OCI-LY1 (cell line): ENCODE results near the gene TMEM132A.

ENCODE experiments used
- H2AFZ ChIP-seq: fragments of 200-600 bp; sonication (generic), shearing (Covaris generic); 2 replicates; pipeline ENCODE4 v1.6.0; 2014; ENCODE audit warnings: antibody characterized with exemption, mild to moderate bottlenecking, low read length
- H3F3A ChIP-seq: fragments of 200-600 bp; sonication (generic), shearing (Covaris generic); 2 replicates; pipeline ENCODE4 v1.6.0; 2014; ENCODE audit warnings: mild to moderate bottlenecking, antibody characterized with exemption, low read length, moderate library complexity; ENCODE audit not compliant: insufficient read depth
- H3K27ac ChIP-seq: fragments of 200-600 bp; sonication (generic); 2 replicates; pipeline ENCODE4 v1.5.1; 2014; ENCODE audit warnings: low read length, mixed run types, mild to moderate bottlenecking, low read depth; ENCODE audit not compliant: poor library complexity, severe bottlenecking
- H3K27me3 ChIP-seq: fragments of 200-600 bp; sonication (generic); 2 replicates; pipeline ENCODE4 v1.6.0; 2014; ENCODE audit warnings: antibody characterized with exemption, mild to moderate bottlenecking, low read length, moderate library complexity; ENCODE audit not compliant: insufficient read depth
- H3K36me3 ChIP-seq: fragments of 200-600 bp; sonication (generic); 2 replicates; pipeline ENCODE4 v1.6.1; 2014; ENCODE audit warnings: mild to moderate bottlenecking, antibody characterized with exemption, low read length, moderate library complexity, mixed read lengths; ENCODE audit not compliant: insufficient read depth
- H3K4me1 ChIP-seq: fragments of 200-600 bp; sonication (generic); 2 replicates; pipeline ENCODE4 v1.5.1; 2014; ENCODE audit warnings: mild to moderate bottlenecking, low read length, moderate library complexity; ENCODE audit not compliant: insufficient read depth, severe bottlenecking
- H3K4me2 ChIP-seq: fragments of 200-600 bp; sonication (generic), shearing (Covaris generic); 2 replicates; pipeline ENCODE4 v1.6.1; 2014; ENCODE audit warnings: low read length
- H3K4me3 ChIP-seq: fragments of 200-600 bp; sonication (generic); 2 replicates; pipeline ENCODE4 v1.5.1; 2014; ENCODE audit warnings: low read length, low read depth, mild to moderate bottlenecking, mixed read lengths; ENCODE audit not compliant: poor library complexity, severe bottlenecking
- H3K79me2 ChIP-seq: fragments of 200-600 bp; shearing (Covaris generic); 2 replicates; pipeline ENCODE4 v1.6.1; 2016; ENCODE audit warnings: mixed run types, low read length, mixed read lengths; ENCODE audit not compliant: insufficient read depth
- H3K9ac ChIP-seq: fragments of 200-600 bp; sonication (generic), shearing (Covaris generic); 2 replicates; pipeline ENCODE4 v1.6.1; 2014; ENCODE audit warnings: mild to moderate bottlenecking, low read length, mixed read lengths
- H3K9me2 ChIP-seq: fragments of 200-600 bp; sonication (generic), shearing (Covaris generic); 2 replicates; pipeline ENCODE4 v1.6.1; 2014; ENCODE audit warnings: low read depth, mild to moderate bottlenecking, low read length, mixed read lengths
- H3K9me3 ChIP-seq: fragments of 200-600 bp; shearing (Covaris generic); 2 replicates; pipeline ENCODE4 v1.6.1; 2014; ENCODE audit warnings: low read length, mixed read lengths
- H4K20me1 ChIP-seq: fragments of 200-600 bp; sonication (generic), shearing (Covaris generic); 2 replicates; pipeline ENCODE4 v1.6.0; 2016; ENCODE audit warnings: mild to moderate bottlenecking, low read length; ENCODE audit not compliant: insufficient read depth
- CTCF ChIP-seq: fragments of 200-600 bp; sonication (generic), shearing (Covaris generic); IDR thresholded peaks from 2 replicates; pipeline ENCODE4 v1.5.1; 2017; ENCODE audit warnings: mild to moderate bottlenecking, antibody characterized with exemption, low read length, moderate library complexity, mixed read lengths
- EZH2 ChIP-seq: fragments of 200-600 bp; sonication (generic), shearing (Covaris generic); IDR thresholded peaks from 2 replicates; pipeline ENCODE4 v1.8.0; 2017; ENCODE audit warnings: borderline replicate concordance, mixed run types, mild to moderate bottlenecking, antibody characterized with exemption, low read length, moderate library complexity, mixed read lengths

TMEM132A gene

GRCh38 chr11:60977224-60977623, 53.0 kb downstream of the TMEM132A start:
- no peak overlapping the region for H3K27ac ChIP-seq
- TF ChIP-seq EZH2 (no peak), CTCF (no peak)
- no peaks in the 10 kb centered on the region for H3K9me3 ChIP-seq
- no peak overlapping the region for H2AFZ ChIP-seq
- no peaks in the 10 kb centered on the region for H4K20me1 ChIP-seq
- 0 out of 2 replicates have a peak, but pooled peaks cover 2% of the 10 kb centered on the region for H3K27me3 ChIP-seq
- no peak overlapping the region for H3K9ac ChIP-seq
- H3K4me3 ChIP-seq: no peak overlapping the region
- H3F3A ChIP-seq: no peaks in the 10 kb centered on the region
- no peak overlapping the region for H3K4me2 ChIP-seq
- H3K9me2 ChIP-seq: no peaks in the 10 kb centered on the region
- no peaks in the 10 kb centered on the region for H3K36me3 ChIP-seq
- H3K79me2 ChIP-seq: no peaks in the 10 kb centered on the region
- H3K4me1 ChIP-seq: peaks cover 4% of the 10 kb centered on the region

GRCh38 chr11:60977836-60978235, 53.6 kb downstream of the TMEM132A start:
- Histone ChIP-seq H3K27me3 (no peaks in the 10 kb centered on the region), H4K20me1 (no peaks in the 10 kb centered on the region), H3K27ac (no peak overlapping the region), H3K36me3 (no peaks in the 10 kb centered on the region), H3K4me2 (no peak overlapping the region), H3K79me2 (no peaks in the 10 kb centered on the region), H3K4me1 (peaks cover 4% of the 10 kb centered on the region), H3K9me2 (no peaks in the 10 kb centered on the region), H3K4me3 (no peak overlapping the region), H3K9me3 (no peaks in the 10 kb centered on the region), H3F3A (no peaks in the 10 kb centered on the region), H3K9ac (no peak overlapping the region), H2AFZ (no peak overlapping the region)
- TF ChIP-seq EZH2: no peak
- no peak for TF ChIP-seq CTCF

- no peaks in the 10 kb centered on the region for H3F3A ChIP-seq
- peaks cover 4% of the 10 kb centered on the region for H3K4me1 ChIP-seq
- H3K36me3 ChIP-seq: no peaks in the 10 kb centered on the region
- no peaks in the 10 kb centered on the region for H3K79me2 ChIP-seq
- H3K27me3 ChIP-seq: no peaks in the 10 kb centered on the region
- no peak overlapping the region for H3K9ac ChIP-seq
- no peaks in the 10 kb centered on the region for H3K9me2 ChIP-seq
- H3K27ac ChIP-seq: no peak overlapping the region
- H3K9me3 ChIP-seq: no peaks in the 10 kb centered on the region
- no peak for TF ChIP-seq EZH2
- no peak for TF ChIP-seq CTCF
- H3K4me2 ChIP-seq: no peak overlapping the region
- no peaks in the 10 kb centered on the region for H4K20me1 ChIP-seq
- H2AFZ ChIP-seq: no peak overlapping the region
- H3K4me3 ChIP-seq: no peak overlapping the region
These were observed 54.5 kb downstream of the TMEM132A start for GRCh38 chr11:60978546-60979380.
